Stimulated activated CD8-positive, alpha-beta memory T cell treated with anti-CD3 and anti-CD28 coated beads, Interleukin-4, amount 100 ng/mL, for 24 hours (primary cell): ENCODE measurements around the gene SLC6A7.

Experiments
- DNase-seq: peaks from one replicate; pipeline ENCODE4 v3.0.0-alpha.2; 2020; ENCODE audit warnings: low read depth

The SLC6A7 gene

GRCh38 chr5:150156027-150156368, 33.9 kb upstream of the SLC6A7 start:
- DNase-seq = no peak

GRCh38 chr5:150156540-150156939, 33.3 kb upstream of the SLC6A7 start:
- DNase-seq = no peak

- no peak for DNase-seq
Observed at GRCh38 chr5:150157168-150157567, 32.7 kb upstream of the SLC6A7 start.

GRCh38 chr5:150158170-150158949, 31.5 kb upstream of the SLC6A7 start:
- no peak for DNase-seq

GRCh38 chr5:150159031-150159430, 30.8 kb upstream of the SLC6A7 start:
- DNase-seq = no peak

GRCh38 chr5:150159741-150160179, 30.1 kb upstream of the SLC6A7 start:
- DNase-seq = no peak

GRCh38 chr5:150160448-150161081, 29.3 kb upstream of the SLC6A7 start:
- no peak for DNase-seq

- peak; percentile 72 for DNase-seq
Observed at GRCh38 chr5:150161242-150162141, 28.4 kb upstream of the SLC6A7 start.

GRCh38 chr5:150162142-150162513, 27.7 kb upstream of the SLC6A7 start:
- no peak for DNase-seq

- DNase-seq = no peak
Observed at GRCh38 chr5:150163035-150163434, 26.8 kb upstream of the SLC6A7 start.

- no peak for DNase-seq
Observed at GRCh38 chr5:150163547-150164059, 26.3 kb upstream of the SLC6A7 start.

- no peak for DNase-seq
Observed at GRCh38 chr5:150164211-150164980, 25.5 kb upstream of the SLC6A7 start.

GRCh38 chr5:150166037-150166649, 23.7 kb upstream of the SLC6A7 start:
- DNase-seq = no peak

- no peak for DNase-seq
Observed at GRCh38 chr5:150166650-150167511, 23.0 kb upstream of the SLC6A7 start, which contains the start of gene CDX1. Gene CDX1, plus strand, starts transcription at chr5:150166778. Its CDS starts 99 bp downstream, at chr5:150166877.

- DNase-seq = no peak
Observed at GRCh38 chr5:150167512-150167850, 22.4 kb upstream of the SLC6A7 start.

GRCh38 chr5:150167908-150168307, 22.0 kb upstream of the SLC6A7 start:
- no peak for DNase-seq

GRCh38 chr5:150168864-150169263, 21.0 kb upstream of the SLC6A7 start:
- no peak for DNase-seq

GRCh38 chr5:150172145-150172544, 17.7 kb upstream of the SLC6A7 start:
- no peak for DNase-seq

- no peak for DNase-seq
Observed at GRCh38 chr5:150172556-150172955, 17.3 kb upstream of the SLC6A7 start.

GRCh38 chr5:150173161-150173560, 16.7 kb upstream of the SLC6A7 start:
- DNase-seq = no peak
